Measurements from ENCODE around the gene OCA2.

Gene OCA2

DNA sequence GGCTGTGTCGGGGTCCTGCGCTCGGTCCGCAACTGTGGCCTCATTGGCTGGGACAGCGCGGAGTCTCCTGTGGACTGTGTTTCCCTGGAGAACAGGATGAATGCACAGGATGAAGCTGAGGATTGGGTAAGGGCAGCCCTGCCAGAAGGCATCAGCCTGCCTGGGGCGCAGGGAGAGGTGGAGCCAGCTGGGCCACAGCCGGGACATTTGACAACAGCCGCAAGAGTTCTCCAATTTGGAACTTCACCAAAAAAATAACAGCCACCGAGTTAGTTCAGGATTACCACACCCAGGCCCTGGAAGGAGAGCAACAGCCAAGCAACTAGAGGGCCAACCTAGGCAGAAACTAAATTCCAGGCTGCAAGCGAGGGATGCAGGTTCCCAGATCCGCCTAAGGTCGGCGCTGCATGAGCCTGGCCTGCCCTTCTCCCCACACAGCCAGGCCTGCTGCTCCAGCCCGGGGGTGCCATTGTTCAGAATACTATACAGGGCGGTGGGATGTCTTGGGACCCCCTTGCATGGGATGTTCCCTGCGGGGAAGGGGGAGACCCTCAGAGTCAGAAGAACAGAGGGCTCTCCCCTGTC, 229.3 kb downstream of the OCA2 start:
- Histone ChIP-seq H3K4ac (ENCODE audit: low read depth in 1 of 2, low read length in 2 of 2) (no peak overlapping the region), H2BK120ac (ENCODE audit: low read depth, low read length) (no peak overlapping the region), H2AK5ac (ENCODE audit: low read length, severe bottlenecking) (no peak overlapping the region), H3K79me1 (replicated peaks; ENCODE audit: low read length, poor library complexity, severe bottlenecking) (no peaks in the 10 kb centered on the region), H3K27me3 (ENCODE audit: control insufficient read depth in 1 of 2, insufficient read depth in 1 of 2, low read length in 2 of 2) (no peaks in the 10 kb centered on the region), H3K9ac (ENCODE audit: low read length) (no peak overlapping the region), H3K23ac (ENCODE audit: low read length in 2 of 2) (no peak overlapping the region), H4K8ac (ENCODE audit: low read length) (no peak overlapping the region), H3K9me3 (ENCODE audit: control insufficient read depth, low read length) (no peaks in the 10 kb centered on the region), H3K4me2 (ENCODE audit: low read length, poor library complexity, severe bottlenecking) (no peak overlapping the region), H3K4me3 (ENCODE audit: insufficient read depth in 1 of 2, low read depth in 1 of 2, low read length in 2 of 2) (no peak overlapping the region), H2BK5ac (ENCODE audit: low read depth, low read length, poor library complexity, severe bottlenecking) (no peak overlapping the region), H3K4me1 (ENCODE audit: control insufficient read depth, insufficient read depth, low read depth, low read length) (no peaks in the 10 kb centered on the region), H3K36me3 (ENCODE audit: control insufficient read depth in 1 of 2, insufficient read depth in 2 of 2, low read depth in 1 of 2, low read length in 2 of 2) (no peaks in the 10 kb centered on the region), H4K91ac (ENCODE audit: low read length) (no peak overlapping the region), H3K18ac (ENCODE audit: low read depth in 1 of 2, low read length in 2 of 2) (no peak overlapping the region), H2AFZ (ENCODE audit: low read depth, low read length) (no peak overlapping the region), H2BK15ac (ENCODE audit: low read depth, poor library complexity, severe bottlenecking) (no peak overlapping the region), H3K27ac (ENCODE audit: low read length, poor library complexity, severe bottlenecking) (no peak overlapping the region), H2BK12ac (ENCODE audit: low read length in 2 of 2) (no peak overlapping the region), H3K14ac (ENCODE audit: low read length in 2 of 2) (no peak overlapping the region)
- WGBS: 88% methylated on average over 17 of the region's 17 CpGs
- no peak for DNase-seq

DNA sequence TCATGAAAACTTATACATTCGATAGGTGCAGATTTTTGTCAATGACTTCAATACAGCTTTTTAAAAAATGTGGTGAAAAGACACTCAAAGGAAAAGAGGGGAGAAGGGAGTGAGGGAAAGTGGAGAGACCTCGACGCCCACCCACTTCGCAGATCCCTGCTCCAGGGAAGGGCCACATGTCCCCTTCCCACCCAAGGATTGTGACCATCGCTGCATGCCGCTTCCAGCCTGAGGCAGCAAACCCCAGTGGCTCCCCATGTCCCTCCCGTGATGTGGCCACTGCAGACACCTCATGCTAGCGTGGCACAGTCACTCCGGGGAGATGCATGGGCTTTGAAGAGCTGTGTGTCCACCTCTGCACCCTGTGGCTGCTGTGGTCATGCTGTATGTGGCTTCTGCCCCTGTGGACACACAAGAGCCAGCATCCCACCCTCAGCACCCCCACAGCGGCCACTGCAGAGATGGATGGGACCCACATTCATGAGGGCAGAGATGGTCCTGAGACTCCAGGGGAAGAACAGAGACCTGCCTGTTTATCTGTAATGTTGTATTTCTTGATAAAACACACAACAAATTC, 230.2 kb downstream of the OCA2 start:
- no peak overlapping the region for H3K18ac ChIP-seq (ENCODE audit: low read depth in 1 of 2, low read length in 2 of 2)

DNA sequence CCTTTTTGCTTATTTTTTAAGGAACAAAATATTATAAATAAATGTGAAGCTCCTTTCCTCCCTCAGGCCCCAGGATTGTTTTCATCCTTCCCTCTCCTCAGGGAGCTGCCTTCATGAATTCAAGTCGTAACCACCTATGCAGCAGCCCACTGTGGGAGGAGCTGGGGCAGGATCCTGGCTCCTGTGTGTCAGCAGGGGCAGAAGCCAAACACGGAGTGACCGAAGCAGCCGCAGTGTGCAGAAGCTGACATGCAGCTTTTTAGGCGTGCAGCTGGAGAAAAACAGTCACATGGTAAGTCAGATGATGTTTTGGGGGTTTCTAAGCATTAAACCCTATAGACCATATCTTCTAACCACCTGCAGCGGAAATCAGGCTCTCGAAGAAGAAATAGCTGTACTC, 231.3 kb downstream of the OCA2 start:
- Histone ChIP-seq H4K8ac (ENCODE audit: low read length) (no peak overlapping the region), H3K4me2 (ENCODE audit: low read length, poor library complexity, severe bottlenecking) (no peak overlapping the region), H2BK12ac (ENCODE audit: low read length in 2 of 2) (no peak overlapping the region), H3K9ac (ENCODE audit: low read length) (no peak overlapping the region), H3K14ac (ENCODE audit: low read length in 2 of 2) (no peak overlapping the region), H3K27ac (ENCODE audit: low read length, poor library complexity, severe bottlenecking) (no peak overlapping the region), H3K18ac (ENCODE audit: low read depth in 1 of 2, low read length in 2 of 2) (no peak overlapping the region), H3K4me3 (ENCODE audit: insufficient read depth in 1 of 2, low read depth in 1 of 2, low read length in 2 of 2) (no peak overlapping the region), H3K4me1 (ENCODE audit: control insufficient read depth, insufficient read depth, low read depth, low read length) (no peaks in the 10 kb centered on the region), H3K9me3 (ENCODE audit: control insufficient read depth, low read length) (no peaks in the 10 kb centered on the region), H3K23ac (ENCODE audit: low read length in 2 of 2) (no peak overlapping the region), H2AK5ac (ENCODE audit: low read length, severe bottlenecking) (no peak overlapping the region), H2BK5ac (ENCODE audit: low read depth, low read length, poor library complexity, severe bottlenecking) (no peak overlapping the region), H2BK120ac (ENCODE audit: low read depth, low read length) (no peak overlapping the region), H3K36me3 (ENCODE audit: control insufficient read depth in 1 of 2, insufficient read depth in 2 of 2, low read depth in 1 of 2, low read length in 2 of 2) (no peaks in the 10 kb centered on the region), H3K79me1 (replicated peaks; ENCODE audit: low read length, poor library complexity, severe bottlenecking) (no peaks in the 10 kb centered on the region), H2AFZ (ENCODE audit: low read depth, low read length) (no peak overlapping the region), H2BK15ac (ENCODE audit: low read depth, poor library complexity, severe bottlenecking) (no peak overlapping the region), H3K4ac (ENCODE audit: low read depth in 1 of 2, low read length in 2 of 2) (no peak overlapping the region), H3K27me3 (ENCODE audit: control insufficient read depth in 1 of 2, insufficient read depth in 1 of 2, low read length in 2 of 2) (no peaks in the 10 kb centered on the region), H4K91ac (ENCODE audit: low read length) (no peak overlapping the region)
- no peak for DNase-seq
- 77% methylated on average over 5 of the region's 7 CpGs for WGBS

More for the DNA sequence above, 230.2 kb downstream of the OCA2 start:
- H3K4me1 ChIP-seq (ENCODE audit: control insufficient read depth, insufficient read depth, low read depth, low read length): no peaks in the 10 kb centered on the region
- no peak overlapping the region for H3K4me3 ChIP-seq (ENCODE audit: insufficient read depth in 1 of 2, low read depth in 1 of 2, low read length in 2 of 2)
- no peaks in the 10 kb centered on the region for H3K79me1 ChIP-seq (replicated peaks; ENCODE audit: low read length, poor library complexity, severe bottlenecking)
- no peak overlapping the region for H2BK12ac ChIP-seq (ENCODE audit: low read length in 2 of 2)
- no peak overlapping the region for H3K4me2 ChIP-seq (ENCODE audit: low read length, poor library complexity, severe bottlenecking)
- no peak overlapping the region for H3K4ac ChIP-seq (ENCODE audit: low read depth in 1 of 2, low read length in 2 of 2)
- H2AK5ac ChIP-seq (ENCODE audit: low read length, severe bottlenecking): no peak overlapping the region
- no peak overlapping the region for H4K8ac ChIP-seq (ENCODE audit: low read length)
- H3K27ac ChIP-seq (ENCODE audit: low read length, poor library complexity, severe bottlenecking): no peak overlapping the region
- no peak overlapping the region for H2AFZ ChIP-seq (ENCODE audit: low read depth, low read length)
- 70% methylated on average over 8 of the region's 10 CpGs for WGBS
- no peak overlapping the region for H4K91ac ChIP-seq (ENCODE audit: low read length)
- H3K9ac ChIP-seq (ENCODE audit: low read length): no peak overlapping the region
- no peaks in the 10 kb centered on the region for H3K36me3 ChIP-seq (ENCODE audit: control insufficient read depth in 1 of 2, insufficient read depth in 2 of 2, low read depth in 1 of 2, low read length in 2 of 2)
- no peak overlapping the region for H2BK120ac ChIP-seq (ENCODE audit: low read depth, low read length)
- no peaks in the 10 kb centered on the region for H3K9me3 ChIP-seq (ENCODE audit: control insufficient read depth, low read length)
- H3K23ac ChIP-seq (ENCODE audit: low read length in 2 of 2): no peak overlapping the region
- H3K27me3 ChIP-seq (ENCODE audit: control insufficient read depth in 1 of 2, insufficient read depth in 1 of 2, low read length in 2 of 2): no peaks in the 10 kb centered on the region
- no peak for DNase-seq
- H2BK15ac ChIP-seq (ENCODE audit: low read depth, poor library complexity, severe bottlenecking): no peak overlapping the region
- no peak overlapping the region for H2BK5ac ChIP-seq (ENCODE audit: low read depth, low read length, poor library complexity, severe bottlenecking)
- no peak overlapping the region for H3K14ac ChIP-seq (ENCODE audit: low read length in 2 of 2)

DNA sequence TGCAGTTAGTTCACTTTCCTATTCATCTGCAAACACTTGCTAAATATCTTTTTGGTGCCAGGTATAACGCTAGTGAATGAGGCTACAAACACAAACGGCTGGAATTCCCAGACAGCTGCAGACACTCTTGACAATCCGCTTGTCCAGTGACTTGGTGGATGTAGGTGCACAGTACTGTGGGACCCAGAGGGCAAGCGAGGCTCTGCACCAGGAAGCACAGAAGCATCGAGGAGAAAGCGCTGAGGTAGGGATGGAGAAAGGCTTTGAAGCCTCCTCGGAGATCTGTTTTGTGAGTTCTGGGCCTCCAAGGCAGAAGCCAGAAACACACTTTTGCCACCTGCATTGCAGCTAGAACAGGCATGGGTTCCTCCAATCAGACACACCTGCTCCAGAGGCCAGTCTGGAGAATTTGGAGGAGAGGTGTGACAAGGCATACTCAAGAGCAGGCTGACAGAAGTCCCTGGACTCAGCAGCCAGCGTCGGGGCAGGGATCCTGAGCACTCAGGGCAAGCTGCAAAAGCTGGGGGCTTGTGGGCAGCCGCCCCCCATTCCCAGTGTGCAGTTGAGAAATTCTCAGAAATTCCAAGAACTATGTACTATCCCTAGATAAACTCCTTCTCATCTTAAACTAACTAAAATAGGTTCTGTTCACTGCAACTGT, 232.5 kb downstream of the OCA2 start:
- Histone ChIP-seq H3K9ac (ENCODE audit: low read length) (no peak overlapping the region), H3K4me2 (ENCODE audit: low read length, poor library complexity, severe bottlenecking) (no peak overlapping the region), H3K27me3 (ENCODE audit: control insufficient read depth in 1 of 2, insufficient read depth in 1 of 2, low read length in 2 of 2) (no peaks in the 10 kb centered on the region), H3K27ac (ENCODE audit: low read length, poor library complexity, severe bottlenecking) (no peak overlapping the region), H4K91ac (ENCODE audit: low read length) (no peak overlapping the region), H2BK120ac (ENCODE audit: low read depth, low read length) (no peak overlapping the region), H4K8ac (ENCODE audit: low read length) (no peak overlapping the region), H2AFZ (ENCODE audit: low read depth, low read length) (no peak overlapping the region), H3K23ac (ENCODE audit: low read length in 2 of 2) (no peak overlapping the region), H3K79me1 (replicated peaks; ENCODE audit: low read length, poor library complexity, severe bottlenecking) (no peaks in the 10 kb centered on the region), H2AK5ac (ENCODE audit: low read length, severe bottlenecking) (no peak overlapping the region), H3K18ac (ENCODE audit: low read depth in 1 of 2, low read length in 2 of 2) (no peak overlapping the region), H2BK12ac (ENCODE audit: low read length in 2 of 2) (no peak overlapping the region), H3K4me1 (ENCODE audit: control insufficient read depth, insufficient read depth, low read depth, low read length) (no peaks in the 10 kb centered on the region), H3K4me3 (ENCODE audit: insufficient read depth in 1 of 2, low read depth in 1 of 2, low read length in 2 of 2) (no peak overlapping the region), H2BK15ac (ENCODE audit: low read depth, poor library complexity, severe bottlenecking) (no peak overlapping the region), H3K36me3 (ENCODE audit: control insufficient read depth in 1 of 2, insufficient read depth in 2 of 2, low read depth in 1 of 2, low read length in 2 of 2) (no peaks in the 10 kb centered on the region), H3K14ac (ENCODE audit: low read length in 2 of 2) (no peak overlapping the region), H3K4ac (ENCODE audit: low read depth in 1 of 2, low read length in 2 of 2) (no peak overlapping the region), H2BK5ac (ENCODE audit: low read depth, low read length, poor library complexity, severe bottlenecking) (no peak overlapping the region), H3K9me3 (ENCODE audit: control insufficient read depth, low read length) (peaks cover 4% of the 10 kb centered on the region)
- DNase-seq: no peak
- WGBS: 76% methylated on average over 8 of the region's 10 CpGs
